Naive thymus-derived CD8-positive, alpha-beta T cell (primary cell): ENCODE data around the gene MTA3. TPM values are rescaled to one million over a fixed set of nuclear protein-coding genes. Genes with fewer than 3 reads are reported as not detected.
A peak's percentile ranks its signal among the peaks of the same experiment; 100 is the strongest.

Source experiments
- ATAC-seq, 2 donors: fragments of 150-1000 bp; cut with Tn5 transposase in 1 of 2; sonication (Bioruptor Pico), chemical (Tn5 transposase) in 1 of 2; 1 replicate in 1 of 2; 2 replicates in 1 of 2; pipeline ENCODE4 v1.10.0; 2021; ENCODE audit warnings: mild to moderate bottlenecking in 2 of 2, moderate library complexity in 2 of 2
- POLR2A ChIA-PET: fragments of 350-600 bp; sonication (Branson Sonifier 250); formaldehyde crosslinking; loops from one replicate; lab custom pipeline; 2021; ENCODE audit warnings: antibody characterized with exemption; lab: Charles Lee
- DNase-seq, 10 donors: peaks; one replicate each; pipeline versions ENCODE4 v3.0.0 to v3.0.0-alpha.2; 2020 to 2022
- H3K27ac Mint-ChIP-seq, 10 donors: one replicate each; pipeline ENCODE4 v1.8.0; 2020 to 2022; ENCODE audit warnings: mild to moderate bottlenecking in 10 of 10, mixed read lengths in 10 of 10, moderate library complexity in 4 of 10, inconsistent platforms in 1 of 10
- H3K27me3 Mint-ChIP-seq, 5 donors: one replicate each; pipeline ENCODE4 v1.8.0; 2021 to 2022; ENCODE audit warnings: mixed read lengths in 5 of 5
- H3K36me3 Mint-ChIP-seq, 3 donors: one replicate each; pipeline ENCODE4 v1.8.0; 2020 to 2022; ENCODE audit warnings: mixed read lengths in 3 of 3, mild to moderate bottlenecking in 2 of 3, inconsistent platforms in 1 of 3
- H3K4me1 Mint-ChIP-seq, 4 donors: one replicate each; pipeline ENCODE4 v1.8.0; 2021 to 2022; ENCODE audit warnings: mixed read lengths in 4 of 4
- H3K4me3 Mint-ChIP-seq, 10 donors: one replicate each; pipeline ENCODE4 v1.8.0; 2020 to 2022; ENCODE audit warnings: mild to moderate bottlenecking in 10 of 10, mixed read lengths in 10 of 10, moderate library complexity in 6 of 10, inconsistent platforms in 1 of 10
- H3K9me3 Mint-ChIP-seq, 9 donors: one replicate each; pipeline ENCODE4 v1.8.0; 2020 to 2022; ENCODE audit warnings: mixed read lengths in 9 of 9, mild to moderate bottlenecking in 3 of 9, inconsistent platforms in 1 of 9, moderate library complexity in 1 of 9
- polyA plus RNA-seq, 3 donors: library from polyadenylated mRNA; unstranded; fragments of 300-500 nt; fragmentation: Illumina TruSeq; gene quantifications; one replicate each; pipeline ENCODE4 v1.2.3, GENCODE V29; 2021
- total RNA-seq, 8 experiments: library from RNA in 2 of 8; stranded (reverse) in 2 of 8; gene quantifications; one replicate each; pipeline ENCODE4 v1.2.3 and lab custom pipeline; 2021 to 2026

The MTA3 gene
- total and polyA plus RNA-seq, 5 experiments from 2014 or later = 17.1 to 40.4 (median 21.4) TPM

DNA sequence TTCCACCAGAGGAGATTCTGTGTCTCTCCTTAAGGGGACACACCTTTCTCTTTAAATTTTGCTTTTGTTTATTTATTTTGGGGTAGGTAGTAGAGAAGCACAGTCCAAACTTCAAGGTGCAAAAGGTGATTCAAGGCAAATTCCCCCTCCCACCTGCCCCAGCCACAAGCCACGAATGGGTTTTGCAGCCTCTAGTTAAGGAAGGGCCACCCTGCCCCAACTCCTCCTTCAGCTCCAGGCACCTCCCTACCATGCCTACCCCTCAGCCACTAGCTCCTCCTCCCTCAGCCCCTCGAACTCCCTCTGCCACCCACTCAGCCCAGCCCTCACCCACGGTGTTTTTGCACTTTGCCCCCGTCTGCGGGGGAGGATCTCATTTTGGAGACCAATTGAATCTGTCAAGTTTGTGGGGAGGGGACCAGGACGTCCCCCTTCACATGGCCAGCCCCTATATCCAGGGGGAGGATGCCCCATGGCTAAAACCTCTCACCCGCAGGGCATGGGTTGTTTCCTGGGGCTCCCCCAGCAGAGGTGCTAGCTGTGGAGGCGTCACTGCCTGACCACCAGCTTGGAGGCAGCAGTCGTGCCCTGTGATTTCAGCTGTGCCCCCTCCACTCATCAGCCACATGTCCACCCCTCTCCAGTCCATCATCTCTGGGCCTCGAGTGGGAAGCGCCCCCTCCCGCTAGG is 219.5 kb downstream of the MTA3 start:
- ATAC-seq = peak in 1 of 2 donors; percentile 22
- H3K4me1 Mint-ChIP-seq = peaks cover 13 to 16% (median 15%) of the 10 kb centered on the region in 4 donors
- H3K36me3 Mint-ChIP-seq = peaks cover 0 to 8% (median 3%) of the 10 kb centered on the region in 3 donors
- H3K27ac Mint-ChIP-seq = peak overlapping the region in 2 of 10 donors; percentile 33 to 66
- H3K27me3 Mint-ChIP-seq = peaks cover 13 to 48% (median 20%) of the 10 kb centered on the region in 5 donors
- no peak for DNase-seq
- H3K9me3 Mint-ChIP-seq = peaks cover 0 to 2% (median 0%) of the 10 kb centered on the region in 9 donors
- H3K4me3 Mint-ChIP-seq = peak overlapping the region in 2 of 10 donors; percentile 2 to 26
- POLR2A ChIA-PET = no interaction called here

DNA sequence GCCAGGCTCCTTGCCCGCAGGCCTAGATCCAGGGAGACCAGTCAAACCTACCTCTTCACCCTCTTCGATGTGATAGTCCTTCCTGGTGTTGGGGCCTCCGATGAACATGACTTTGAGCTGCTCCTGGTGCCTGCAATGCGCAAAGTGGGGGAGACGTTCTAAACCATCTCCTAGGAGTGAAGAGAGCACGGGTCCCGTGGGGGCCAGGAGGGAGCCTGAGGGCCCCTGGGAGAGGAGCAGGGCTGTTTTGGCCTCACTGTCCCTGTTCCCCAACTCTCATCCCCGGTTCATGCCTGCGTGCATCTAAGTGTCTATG is 220.0 kb downstream of the MTA3 start:
- DNase-seq = no peak
- peaks cover 13 to 49% (median 20%) of the 10 kb centered on the region in 5 donors for H3K27me3 Mint-ChIP-seq
- POLR2A ChIA-PET = no interaction called here
- no peak overlapping the region for H3K4me3 Mint-ChIP-seq
- H3K27ac Mint-ChIP-seq = peak overlapping the region in 1 of 10 donors; percentile 79
- H3K4me1 Mint-ChIP-seq = peaks cover 16 to 21% (median 19%) of the 10 kb centered on the region in 4 donors
- peaks cover 0 to 8% (median 3%) of the 10 kb centered on the region in 3 donors for H3K36me3 Mint-ChIP-seq
- H3K9me3 Mint-ChIP-seq = peaks cover 0 to 2% (median 0%) of the 10 kb centered on the region in 9 donors
- ATAC-seq = no peak

DNA sequence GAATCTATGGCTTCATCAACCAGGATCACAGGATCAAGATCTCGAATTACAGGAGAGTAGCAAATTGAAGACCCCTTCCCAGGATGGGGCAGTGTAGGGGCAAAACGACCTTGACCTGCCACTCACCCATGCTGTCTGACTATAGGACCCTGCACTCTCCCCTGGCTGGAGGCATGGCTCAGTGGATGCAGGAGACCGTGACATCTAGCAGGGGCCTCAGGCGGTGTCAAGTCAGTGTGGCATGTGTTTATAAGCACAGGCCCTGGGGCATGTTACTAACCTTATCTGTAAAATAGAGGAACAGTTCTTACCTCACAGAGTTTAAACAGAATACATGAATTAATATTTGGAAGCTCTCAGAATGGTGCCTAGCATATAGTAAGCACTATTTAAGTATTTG is 220.4 kb downstream of the MTA3 start:
- Mint-ChIP-seq H3K27me3 (peaks cover 13 to 53% (median 23%) of the 10 kb centered on the region in 5 donors), H3K4me3 (no peak overlapping the region), H3K27ac (peak overlapping the region in 2 of 10 donors; percentile 29 to 79), H3K36me3 (peaks cover 0 to 8% (median 3%) of the 10 kb centered on the region in 3 donors), H3K4me1 (peaks cover 20 to 25% (median 23%) of the 10 kb centered on the region in 4 donors), H3K9me3 (peaks cover 0 to 2% (median 0%) of the 10 kb centered on the region in 9 donors)
- POLR2A ChIA-PET = interaction anchor here (0.6 kb wide), 1 partner anchor 8 kb away, joined by 6 read pairs; no protein-coding TSS in a partner anchor
- DNase-seq (no peak), ATAC-seq (no peak)

DNA sequence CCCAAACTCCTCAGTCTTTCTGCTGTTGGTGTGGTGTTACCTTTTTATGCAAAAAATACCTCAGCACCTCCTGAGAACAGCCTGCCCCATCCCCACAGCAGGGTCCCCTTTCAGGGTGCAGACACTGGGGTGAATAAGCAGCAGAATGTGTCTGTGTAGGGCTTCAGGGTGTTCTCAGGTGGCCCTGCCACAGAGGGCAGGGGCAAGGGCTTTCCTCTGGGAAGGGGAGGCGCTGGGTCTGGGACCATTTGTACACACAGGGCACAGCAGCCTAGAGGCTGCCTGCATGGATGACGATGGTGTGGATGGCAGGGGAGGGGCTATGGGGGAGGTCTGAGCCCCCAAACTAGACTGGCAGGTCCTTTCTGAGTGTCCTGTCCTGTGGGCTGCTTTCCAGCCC is 221.3 kb downstream of the MTA3 start:
- H3K4me1 Mint-ChIP-seq = peaks cover 25 to 29% (median 28%) of the 10 kb centered on the region in 4 donors
- peaks cover 13 to 53% (median 23%) of the 10 kb centered on the region in 5 donors for H3K27me3 Mint-ChIP-seq
- H3K27ac Mint-ChIP-seq = peak overlapping the region in 3 of 10 donors; percentile 44 to 53 (median 49)
- peak overlapping the region in 1 of 10 donors; percentile 22 for H3K4me3 Mint-ChIP-seq
- DNase-seq = no peak
- H3K9me3 Mint-ChIP-seq = peaks cover 0 to 2% (median 0%) of the 10 kb centered on the region in 9 donors
- POLR2A ChIA-PET = interaction anchor here (0.5 to 0.6 kb wide), 2 partner anchors 13 to 21 kb away, joined by 3 to 4 read pairs; no protein-coding TSS in a partner anchor
- peaks cover 0 to 8% (median 3%) of the 10 kb centered on the region in 3 donors for H3K36me3 Mint-ChIP-seq
- ATAC-seq = no peak

DNA sequence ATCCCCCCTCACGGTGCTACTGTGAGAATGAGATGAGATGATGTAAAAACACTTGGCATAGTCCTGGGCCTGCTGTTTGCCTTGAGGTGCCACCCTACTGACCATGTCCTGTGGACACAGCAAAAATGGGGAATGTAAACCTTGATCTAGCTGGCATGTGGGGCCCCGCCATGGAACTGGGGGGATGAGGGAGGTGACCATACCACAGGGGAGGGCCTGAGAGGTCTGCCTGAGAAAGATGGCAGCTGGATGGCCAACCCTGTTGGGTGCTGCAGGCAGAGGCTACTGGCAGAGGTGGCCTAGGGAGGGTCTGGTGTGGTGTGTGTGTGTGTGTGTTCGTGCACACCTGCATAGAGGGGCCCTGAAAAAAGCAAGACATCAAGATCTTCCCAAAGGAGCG is 223.2 kb downstream of the MTA3 start:
- Mint-ChIP-seq H3K4me3 (peak overlapping the region; percentile 66 to 91 (median 84)), H3K4me1 (peaks cover 27 to 37% (median 32%) of the 10 kb centered on the region in 4 donors), H3K27me3 (peaks cover 13 to 49% (median 23%) of the 10 kb centered on the region in 5 donors), H3K36me3 (peaks cover 0 to 8% (median 3%) of the 10 kb centered on the region in 3 donors), H3K9me3 (peaks cover 0 to 2% (median 0%) of the 10 kb centered on the region in 9 donors), H3K27ac (peak overlapping the region in 7 of 10 donors; percentile 41 to 75 (median 68))
- POLR2A ChIA-PET = interaction anchor here (0.7 to 4.1 kb wide), 3 partner anchors 14 to 39 kb away, joined by 3 to 29 read pairs (median 6); no protein-coding TSS in a partner anchor
- ATAC-seq = no peak
- DNase-seq = no peak

DNA sequence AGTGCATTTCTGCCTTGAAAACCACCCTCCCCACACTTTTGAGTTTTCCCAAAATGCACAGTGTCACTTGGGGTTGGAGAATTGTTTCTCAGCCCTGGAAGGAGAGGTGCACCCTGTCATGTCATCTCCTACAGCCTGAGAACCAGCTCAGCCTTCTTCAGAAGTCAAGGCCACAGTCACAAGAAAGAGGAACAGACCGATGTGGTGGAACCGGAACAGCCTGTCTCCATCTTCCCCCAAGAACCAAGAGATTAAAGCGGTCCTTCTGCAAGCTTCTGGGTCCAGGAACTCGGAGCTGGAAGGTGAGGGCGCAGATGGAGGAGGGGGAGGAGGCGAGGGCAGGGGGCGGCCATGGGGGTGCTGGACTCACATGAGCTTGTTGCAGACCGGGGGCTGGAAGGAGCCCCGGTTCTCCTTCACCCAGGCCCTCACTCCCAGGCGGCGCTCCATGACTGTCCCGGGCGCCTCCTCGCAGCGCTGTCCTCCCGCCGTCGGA is 223.7 kb downstream of the MTA3 start:
- POLR2A ChIA-PET = interaction anchor here (0.6 to 4.1 kb wide), 4 partner anchors 13 to 40 kb away, joined by 3 to 29 read pairs (median 5); no protein-coding TSS in a partner anchor
- Mint-ChIP-seq H3K4me1 (peaks cover 26 to 37% (median 31%) of the 10 kb centered on the region in 4 donors), H3K36me3 (peaks cover 0 to 8% (median 3%) of the 10 kb centered on the region in 3 donors), H3K4me3 (peak overlapping the region; percentile 66 to 91 (median 84)), H3K27me3 (peaks cover 13 to 45% (median 23%) of the 10 kb centered on the region in 5 donors), H3K27ac (peak overlapping the region in 7 of 10 donors; percentile 41 to 83 (median 58)), H3K9me3 (peaks cover 0 to 2% (median 0%) of the 10 kb centered on the region in 9 donors)
- ATAC-seq = peak; percentile 48 to 61
- no peak for DNase-seq

DNA sequence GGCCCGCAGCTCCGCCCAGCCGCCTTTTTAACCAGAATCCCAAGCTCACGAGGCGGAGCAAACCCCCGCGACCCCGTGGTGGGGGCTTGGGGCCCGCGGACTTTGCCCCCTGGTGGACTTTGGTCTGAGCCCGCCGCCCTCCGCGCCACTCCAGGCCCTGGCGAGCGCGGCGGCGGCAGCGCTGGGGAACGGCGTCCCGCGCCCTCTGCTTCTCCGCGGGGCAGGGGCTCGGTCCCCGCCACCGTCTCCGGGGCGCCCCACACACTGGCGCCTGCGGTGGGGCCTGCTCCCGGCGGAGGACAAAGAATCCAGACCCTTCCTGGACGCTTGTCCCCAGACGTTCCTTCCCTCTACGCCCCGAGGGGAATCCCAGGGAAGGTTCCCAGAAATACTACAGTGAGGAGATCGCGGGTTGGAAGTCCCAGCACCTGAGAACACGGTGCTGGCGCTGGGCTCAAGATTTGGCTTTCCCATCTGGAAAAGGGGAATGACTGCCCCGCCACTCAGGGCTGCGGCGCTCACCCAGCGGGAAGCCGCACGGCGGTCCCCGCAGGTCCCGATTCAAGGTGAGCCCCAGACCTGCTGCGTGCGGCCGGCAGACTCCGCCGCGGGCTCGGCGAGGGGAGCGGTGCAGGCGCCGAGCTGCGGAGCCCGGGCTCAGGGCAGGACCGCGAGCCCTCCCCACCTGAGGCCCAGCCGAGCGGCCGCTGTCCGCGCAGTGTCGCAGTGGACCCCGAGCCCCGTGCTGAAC is 224.3 kb downstream of the MTA3 start, which contains the start of gene HAAO:
Gene HAAO (minus strand): TSS at position 1 of the 751 bp plus-strand sequence. CDS start 47 bp downstream, outside the sequence.
- Mint-ChIP-seq H3K9me3 (peaks cover 0 to 2% (median 0%) of the 10 kb centered on the region in 9 donors), H3K4me3 (peak within 1 kb of the TSS; percentile 66 to 91 (median 84)), H3K36me3 (peaks cover 0 to 5% (median 3%) of the 10 kb centered on the region in 3 donors), H3K27me3 (peaks cover 13 to 42% (median 23%) of the 10 kb centered on the region in 5 donors), H3K27ac (peak within 1 kb of the TSS in 7 of 10 donors; percentile 44 to 84 (median 75)), H3K4me1 (peaks cover 26 to 37% (median 31%) of the 10 kb centered on the region in 4 donors)
- POLR2A ChIA-PET = interaction anchor here (0.6 to 4.1 kb wide), 4 partner anchors 11 to 25 kb away, joined by 3 to 29 read pairs (median 5); no protein-coding TSS in a partner anchor
- peak; percentile 70 to 83 for ATAC-seq
- DNase-seq = peak in 4 of 10 donors; percentile 9 to 22 (median 20)

DNA sequence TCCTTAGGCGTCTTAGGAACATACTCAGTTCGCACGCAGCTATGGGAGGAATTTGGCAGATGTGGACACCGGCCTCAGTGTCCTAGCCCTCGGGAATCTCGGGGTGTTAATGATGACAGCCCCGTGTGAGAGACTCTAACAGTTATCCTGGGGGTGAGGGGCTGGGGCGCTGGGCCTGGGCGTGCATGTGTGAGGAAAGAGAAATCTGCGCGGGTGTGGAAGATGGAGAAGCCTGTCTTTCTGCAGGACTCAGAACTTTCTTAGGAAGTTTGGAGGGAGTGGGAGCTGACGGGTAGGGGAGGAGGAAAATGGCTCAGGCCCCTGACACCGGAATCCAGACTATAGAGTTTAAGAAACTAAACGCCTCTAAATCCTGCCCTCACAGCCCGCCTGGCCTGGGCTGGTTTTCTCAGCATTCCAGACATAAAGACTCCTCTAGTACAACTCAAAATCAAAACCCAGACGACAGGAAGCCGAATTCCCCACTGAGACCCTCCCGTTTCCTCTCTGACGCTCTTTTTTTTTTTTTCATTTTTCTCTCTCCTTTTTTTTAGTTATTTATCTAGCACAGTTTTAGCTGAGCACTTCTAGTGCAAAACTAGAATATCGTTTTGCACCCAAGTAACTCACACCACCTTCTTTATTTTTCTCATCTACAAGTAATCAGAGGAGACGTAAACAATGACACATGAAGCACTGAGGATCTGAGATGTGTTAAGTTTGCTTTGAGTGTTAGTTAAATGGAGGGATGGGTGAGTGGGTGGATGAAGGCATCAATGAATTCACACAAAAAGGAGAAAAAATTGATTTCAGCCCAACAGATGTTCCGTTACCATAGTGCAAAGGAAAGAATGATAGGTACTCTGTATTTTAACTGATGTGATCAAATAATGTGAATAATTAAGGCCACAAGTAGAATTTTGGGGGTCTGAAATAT is 225.2 kb downstream of the MTA3 start:
- H3K4me3 Mint-ChIP-seq = peak overlapping the region; percentile 61 to 88 (median 82)
- DNase-seq = no peak
- peaks cover 0 to 3% (median 3%) of the 10 kb centered on the region in 3 donors for H3K36me3 Mint-ChIP-seq
- ATAC-seq = peak; percentile 14 to 21
- H3K27me3 Mint-ChIP-seq = peaks cover 13 to 33% (median 23%) of the 10 kb centered on the region in 5 donors
- peaks cover 0 to 2% (median 0%) of the 10 kb centered on the region in 9 donors for H3K9me3 Mint-ChIP-seq
- POLR2A ChIA-PET = interaction anchor here (1.1 to 4.1 kb wide), 3 partner anchors 10 to 17 kb away, joined by 3 to 29 read pairs (median 6); no protein-coding TSS in a partner anchor
- H3K27ac Mint-ChIP-seq = peak overlapping the region in 7 of 10 donors; percentile 31 to 84 (median 66)
- H3K4me1 Mint-ChIP-seq = peaks cover 24 to 37% (median 30%) of the 10 kb centered on the region in 4 donors

DNA sequence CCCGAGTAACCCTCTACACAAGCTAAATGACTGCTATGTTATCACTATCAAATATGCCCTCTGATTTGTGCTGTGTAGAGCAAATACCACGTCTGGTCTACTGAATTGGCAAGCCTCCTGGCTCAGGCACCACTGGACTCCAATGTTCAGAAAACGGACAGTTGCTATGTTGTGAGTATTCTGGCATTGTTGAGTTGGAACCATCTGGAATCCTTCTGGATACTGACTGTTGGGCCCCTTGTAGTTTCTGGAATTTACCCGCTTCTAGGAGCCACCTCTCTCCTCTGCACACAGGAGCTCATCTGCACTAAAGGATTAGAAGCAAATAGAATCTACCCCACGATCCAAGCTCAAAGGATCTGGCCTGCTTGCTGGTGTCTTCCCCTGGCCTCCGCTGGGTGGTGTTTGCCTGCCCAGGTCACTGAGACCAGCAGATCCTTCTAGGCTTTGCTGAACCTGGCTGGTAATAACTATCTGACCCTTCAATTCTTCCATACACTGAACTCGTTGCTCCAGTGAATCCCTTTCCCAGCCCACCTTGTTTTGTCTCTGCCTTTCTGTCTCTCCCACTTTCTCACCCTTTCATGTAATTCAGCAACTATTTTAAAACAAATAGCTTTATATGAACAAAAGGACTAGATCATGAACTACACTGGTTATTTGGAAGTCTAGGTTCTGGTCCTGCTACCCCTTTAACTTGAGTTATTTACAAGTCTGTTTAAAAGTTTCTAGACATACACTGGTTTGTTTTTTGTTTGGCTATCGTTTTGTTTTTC is 226.0 kb downstream of the MTA3 start:
- Mint-ChIP-seq H3K36me3 (peaks cover 0 to 3% (median 3%) of the 10 kb centered on the region in 3 donors), H3K4me1 (peaks cover 23 to 37% (median 30%) of the 10 kb centered on the region in 4 donors), H3K27ac (peak overlapping the region in 3 of 10 donors; percentile 13 to 43 (median 43)), H3K27me3 (peaks cover 13 to 30% (median 22%) of the 10 kb centered on the region in 5 donors), H3K4me3 (peak overlapping the region in 7 of 10 donors; percentile 15 to 86 (median 66)), H3K9me3 (peaks cover 0 to 2% (median 0%) of the 10 kb centered on the region in 9 donors)
- no peak for DNase-seq
- ATAC-seq = no peak
- POLR2A ChIA-PET = interaction anchor here (1.1 to 4.1 kb wide), 2 partner anchors 9 to 16 kb away, joined by 3 to 29 read pairs; no protein-coding TSS in a partner anchor

DNA sequence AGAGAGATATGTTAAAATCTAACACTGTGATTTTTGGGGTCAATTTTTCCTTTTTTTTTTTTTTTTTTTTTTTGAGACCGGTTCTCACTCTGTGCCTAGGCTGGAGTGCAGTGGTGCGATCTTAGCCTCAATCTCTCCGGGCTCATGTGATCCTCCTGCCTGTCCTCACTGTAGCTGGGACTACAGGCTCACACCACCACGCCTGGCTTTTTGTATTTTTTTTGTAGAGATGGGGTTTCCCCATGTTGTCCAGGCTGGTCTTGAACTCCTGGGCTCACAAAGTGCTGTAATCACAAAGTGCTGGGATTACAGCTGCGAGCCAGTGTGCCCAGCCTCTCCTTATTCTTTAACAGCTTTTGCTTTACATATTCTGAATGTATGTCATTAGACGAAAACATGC is 226.8 kb downstream of the MTA3 start:
- peaks cover 8 to 24% (median 17%) of the 10 kb centered on the region in 5 donors for H3K27me3 Mint-ChIP-seq
- no peak for ATAC-seq

More for the DNA sequence above, 226.8 kb downstream of the MTA3 start:
- no peak overlapping the region for H3K4me3 Mint-ChIP-seq
- no peak for DNase-seq
- peak overlapping the region in 1 of 10 donors; percentile 7 for H3K27ac Mint-ChIP-seq
- H3K36me3 Mint-ChIP-seq = peaks cover 0 to 3% (median under 1%) of the 10 kb centered on the region in 3 donors
- peaks cover 24 to 39% (median 31%) of the 10 kb centered on the region in 4 donors for H3K4me1 Mint-ChIP-seq
- POLR2A ChIA-PET = interaction anchor here (1.8 kb wide), 1 partner anchor 15 kb away, joined by 8 read pairs; no protein-coding TSS in a partner anchor
- peaks cover 0 to 2% (median 0%) of the 10 kb centered on the region in 9 donors for H3K9me3 Mint-ChIP-seq
